IPS DF 4.7 (cell line): ENCODE results near the gene GAST.

ENCODE experiments used
- DNase-seq: peaks from one replicate; pipeline ENCODE4 v3.0.0-alpha.2; 2013; ENCODE audit warnings: low spot score; ENCODE audit errors: extremely low read depth

The GAST gene

DNA sequence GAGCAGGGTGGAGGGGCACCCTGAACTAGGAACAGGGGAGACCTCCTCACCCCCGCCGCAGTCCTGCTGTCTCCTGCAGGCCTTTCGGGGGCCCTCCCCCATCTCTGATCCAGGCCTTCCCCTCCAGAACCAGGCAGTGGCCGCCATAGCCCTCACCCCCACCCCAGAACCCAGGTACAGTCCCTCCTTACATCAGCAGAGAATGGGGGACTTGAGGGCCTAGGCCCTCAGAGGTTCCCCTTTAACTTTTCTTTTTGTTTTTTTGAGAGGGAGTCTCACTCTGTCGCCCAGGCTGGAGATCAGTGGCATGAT lies 26.6 kb downstream of the GAST start:
- no peak for DNase-seq

DNA sequence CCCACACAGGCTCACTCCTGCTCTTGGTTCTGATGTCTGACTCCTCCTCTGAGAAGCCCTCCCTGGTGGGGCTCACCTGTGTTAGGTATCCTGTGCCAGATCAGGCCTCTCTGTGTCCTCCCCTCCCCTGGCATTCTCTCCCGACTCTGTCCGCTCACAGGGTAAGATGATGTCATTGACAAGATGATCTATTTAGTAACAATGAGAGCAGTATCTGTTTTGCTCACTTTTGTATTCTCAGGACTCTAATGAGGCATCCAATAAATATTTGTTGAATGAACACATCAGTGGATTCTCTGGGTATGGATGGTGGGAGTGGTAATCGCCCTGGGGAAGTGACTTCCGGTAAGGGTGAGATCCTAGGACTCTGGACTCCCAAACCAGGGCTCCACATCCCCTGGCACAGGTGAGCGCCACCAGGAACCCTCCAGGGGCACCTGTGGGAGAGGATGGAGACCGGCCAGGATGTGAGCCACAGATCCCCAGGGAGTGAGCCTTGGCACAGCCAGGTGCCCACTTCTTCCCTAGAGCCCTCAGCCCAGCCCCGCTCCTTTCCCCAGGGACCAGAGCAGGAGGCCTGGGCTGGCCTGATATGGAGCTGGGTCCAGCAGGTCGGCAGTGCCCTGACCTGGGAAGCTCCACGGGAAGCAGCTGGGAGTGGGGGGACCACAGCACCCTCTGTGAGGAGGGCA lies 27.7 kb downstream of the GAST start:
- DNase-seq = no peak

DNA sequence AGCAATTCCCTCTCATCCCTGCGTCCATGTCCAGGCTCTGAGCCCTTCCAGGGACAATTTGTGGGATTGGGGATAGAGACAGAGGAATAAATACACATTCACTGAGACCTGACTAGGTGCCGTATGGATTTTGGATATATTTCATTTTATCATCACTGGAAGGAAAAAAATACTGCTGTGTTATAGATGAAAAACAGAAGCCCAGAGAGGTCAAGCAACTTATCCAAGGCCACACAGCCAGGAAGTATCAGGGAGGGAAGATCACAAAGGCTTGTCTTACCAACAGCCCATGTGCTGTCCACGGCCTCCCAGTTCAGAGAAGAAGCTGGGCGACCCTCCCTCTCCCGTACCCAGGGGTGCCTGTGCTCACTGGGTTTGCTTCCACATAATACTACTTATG lies 28.4 kb downstream of the GAST start:
- no peak for DNase-seq

DNA sequence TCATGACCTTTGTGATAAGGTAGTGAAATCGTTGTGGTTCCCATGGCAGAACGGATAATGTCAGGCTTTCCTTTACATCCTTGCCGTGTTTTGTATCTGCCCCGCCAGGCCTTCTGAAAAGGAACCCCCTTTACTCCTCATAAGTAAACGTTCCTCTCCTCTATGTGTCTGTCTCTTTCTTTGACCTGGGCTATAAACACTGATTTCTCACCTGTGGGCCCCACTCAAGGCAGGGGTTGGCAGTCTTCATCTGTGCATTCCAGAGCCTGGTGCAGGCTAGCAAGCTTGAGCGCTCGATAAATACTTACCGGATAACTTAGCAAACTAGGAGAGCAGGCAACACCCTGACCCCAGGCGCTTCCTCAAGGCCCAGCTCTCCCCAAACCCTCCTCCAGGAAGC lies 29.6 kb downstream of the GAST start:
- DNase-seq = no peak

DNA sequence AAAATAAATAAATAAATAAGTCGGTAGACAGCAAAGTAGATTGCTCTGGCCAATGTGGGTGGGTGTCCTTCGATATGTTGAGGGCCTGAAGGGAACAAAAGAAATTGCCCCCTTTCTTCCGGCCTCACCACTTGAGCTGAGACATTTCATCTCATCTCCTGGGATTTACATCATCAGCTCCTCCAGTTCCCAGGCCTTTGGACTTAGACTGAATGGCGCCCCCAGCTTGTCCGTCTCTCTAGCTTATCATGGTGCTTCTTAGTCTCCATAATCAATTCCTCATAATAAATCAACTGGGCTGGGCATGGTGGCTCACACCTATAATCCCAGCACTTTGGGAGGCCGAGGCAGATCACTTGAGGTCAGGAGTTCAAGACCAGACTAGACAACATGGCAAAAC lies 36.1 kb downstream of the GAST start:
- no peak for DNase-seq

DNA sequence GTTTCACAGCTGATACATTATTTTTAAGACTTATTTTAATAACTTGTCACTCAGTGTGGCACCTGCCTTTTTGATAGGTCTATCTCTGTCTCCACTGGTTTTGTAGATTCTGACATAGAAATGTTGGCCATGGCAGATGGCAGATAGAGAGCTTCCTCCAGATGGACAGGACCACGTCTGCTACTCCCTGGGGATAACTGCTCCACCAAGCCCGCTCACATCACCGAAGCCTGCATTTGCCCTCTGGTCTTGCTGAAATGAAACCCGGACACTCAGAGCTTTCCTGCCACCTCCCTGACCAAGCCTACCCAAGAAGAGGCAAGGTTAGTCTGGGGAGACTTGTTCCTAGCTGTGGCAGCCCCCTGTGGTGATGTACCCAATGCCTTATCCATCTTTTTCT lies 38.7 kb downstream of the GAST start:
- DNase-seq = no peak

DNA sequence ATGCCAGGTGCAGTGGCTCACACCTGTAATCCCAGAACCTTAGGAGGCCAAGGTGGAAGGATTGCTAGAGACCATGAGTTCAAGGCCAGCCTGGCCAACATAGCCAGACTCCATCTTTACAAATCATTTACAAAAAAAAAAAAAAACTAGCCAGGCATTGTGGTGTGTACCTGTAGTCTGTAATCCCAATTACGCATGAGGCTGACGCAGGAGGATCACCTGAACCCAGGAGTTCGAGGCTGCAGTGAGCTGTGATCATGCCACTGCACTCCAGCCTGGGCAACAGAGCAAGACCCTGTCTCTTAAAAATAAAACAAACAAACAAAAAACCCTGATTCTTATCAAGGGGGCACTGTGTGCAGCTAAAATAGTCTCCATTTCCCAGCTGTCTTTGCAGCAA lies 39.2 kb downstream of the GAST start:
- no peak for DNase-seq

DNA sequence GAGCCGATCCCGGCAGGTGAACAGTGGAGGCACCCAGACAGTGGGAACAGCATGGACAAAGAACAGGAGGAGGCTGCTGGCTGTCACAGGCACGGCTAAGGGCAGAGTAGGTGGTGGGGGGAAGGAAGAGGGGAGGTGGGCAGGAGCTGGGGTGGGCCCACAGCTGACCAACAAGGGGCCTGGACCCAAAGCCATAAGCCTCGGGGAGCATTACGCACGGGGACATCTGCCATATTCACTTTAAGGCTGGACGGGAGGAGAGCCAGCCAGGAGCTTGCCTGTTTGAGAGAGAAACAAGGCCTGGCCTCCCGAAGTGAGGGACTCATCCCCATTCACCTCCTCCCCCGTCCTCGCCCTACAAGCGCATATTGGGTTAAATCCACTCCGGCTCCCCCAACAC lies 41.9 kb downstream of the GAST start:
- no peak for DNase-seq

DNA sequence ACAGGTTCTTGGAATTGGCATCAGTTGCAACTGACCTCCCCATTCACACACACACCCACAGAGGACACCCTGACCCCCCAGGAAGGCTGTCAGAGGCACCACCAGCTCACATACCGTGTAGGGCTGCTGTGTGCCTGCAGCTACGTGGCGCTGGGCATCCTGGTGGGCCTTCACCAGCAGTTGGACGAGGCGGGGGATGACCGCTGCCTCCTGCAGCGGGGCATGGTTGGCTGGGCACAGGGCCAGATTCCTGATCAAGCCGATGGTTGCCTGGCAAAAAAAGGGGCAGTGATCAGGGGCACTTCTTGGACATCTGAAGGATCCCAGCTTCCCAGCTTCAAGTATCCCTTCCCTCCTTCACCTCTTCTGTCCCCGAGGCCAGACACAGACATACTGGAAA lies 46.5 kb downstream of the GAST start:
- no peak for DNase-seq

DNA sequence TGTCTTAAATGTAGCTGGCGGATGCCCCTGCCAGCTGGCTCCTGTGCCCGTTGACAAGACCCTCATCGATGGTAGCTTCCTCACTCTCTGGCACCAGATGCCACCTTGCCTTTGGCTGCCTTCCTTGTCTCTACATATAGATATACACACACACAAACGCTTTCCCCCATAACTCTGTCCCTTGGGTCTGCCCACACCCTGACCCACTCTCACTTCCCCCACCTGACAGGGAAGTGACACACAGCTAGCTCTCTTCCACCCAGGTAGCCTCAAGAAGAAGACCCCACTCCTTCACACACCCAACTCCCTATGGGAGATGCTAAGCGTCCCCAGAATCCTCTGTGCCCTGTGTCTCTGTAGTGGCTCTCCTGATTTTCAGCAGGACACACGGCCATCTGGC lies 48.7 kb downstream of the GAST start:
- no peak for DNase-seq

DNA sequence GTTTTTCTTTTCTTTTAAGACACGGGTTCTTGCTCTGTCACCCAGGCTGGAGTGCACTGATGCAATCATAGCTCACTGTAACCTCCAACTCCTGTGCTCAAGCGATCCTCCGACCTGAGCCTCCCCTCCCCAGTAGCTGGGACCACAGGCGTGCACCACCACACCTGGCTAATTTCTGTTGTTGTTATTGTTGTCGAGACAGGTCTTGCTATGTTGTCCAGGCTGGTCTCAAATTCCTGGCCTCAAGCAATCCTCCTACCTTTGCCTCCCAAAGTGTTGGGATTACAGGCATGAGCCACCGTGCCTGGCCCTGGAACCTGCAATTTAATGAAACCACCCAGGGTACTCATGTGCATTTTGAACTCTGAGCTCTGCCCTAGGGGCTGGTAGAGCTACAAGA lies 50.3 kb downstream of the GAST start:
- DNase-seq = no peak

DNA sequence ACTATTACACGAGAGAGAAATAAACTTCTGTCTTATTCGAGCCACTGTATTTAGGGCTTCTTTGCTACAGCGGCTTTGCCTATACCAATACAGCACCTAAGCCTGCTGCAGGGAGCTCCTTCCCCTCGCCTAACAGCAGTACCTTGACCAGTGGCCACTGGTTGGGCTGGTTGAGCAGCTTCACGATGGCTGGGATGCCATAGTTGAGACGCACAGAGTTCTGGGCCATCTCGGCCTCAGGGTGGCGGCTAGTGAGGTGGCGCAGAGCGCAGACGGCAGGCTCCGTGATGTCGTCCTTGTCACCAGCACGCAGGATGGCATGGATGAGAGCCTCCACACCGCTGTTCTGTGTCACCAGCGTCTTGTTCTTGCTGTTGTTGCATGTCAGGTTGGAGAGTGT lies 50.7 kb downstream of the GAST start:
- no peak for DNase-seq

DNA sequence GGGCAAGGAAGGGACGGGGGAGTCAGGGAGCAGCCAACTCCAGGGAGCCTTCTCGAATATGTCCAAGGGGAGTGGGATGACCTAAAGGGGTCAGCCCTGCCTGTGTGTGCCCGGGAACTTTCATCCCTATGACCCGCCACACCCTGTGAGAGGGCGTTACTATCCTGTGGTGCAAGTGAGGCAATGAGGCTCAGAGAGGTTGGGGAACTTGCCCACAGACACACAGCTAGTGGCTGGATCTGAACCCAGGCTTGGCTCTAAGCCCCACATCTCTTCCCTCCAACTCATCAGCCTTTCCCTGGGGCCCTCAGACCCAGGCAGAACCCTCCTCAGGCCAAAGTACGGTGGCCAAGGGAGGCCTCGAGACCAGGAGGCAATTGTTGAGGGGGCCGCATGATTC lies 51.2 kb downstream of the GAST start:
- DNase-seq = no peak
